COR-L47 (cell line): Measurements from ENCODE around the gene BANK1.

Source experiments
- DNase-seq: peaks from one replicate; lab custom pipeline; 2025; lab: John Stamatoyannopoulos, UW

Gene BANK1

GRCh38 chr4:102027961-102028360 lies 237.4 kb downstream of the BANK1 start:
- DNase-seq: no peak

DNA sequence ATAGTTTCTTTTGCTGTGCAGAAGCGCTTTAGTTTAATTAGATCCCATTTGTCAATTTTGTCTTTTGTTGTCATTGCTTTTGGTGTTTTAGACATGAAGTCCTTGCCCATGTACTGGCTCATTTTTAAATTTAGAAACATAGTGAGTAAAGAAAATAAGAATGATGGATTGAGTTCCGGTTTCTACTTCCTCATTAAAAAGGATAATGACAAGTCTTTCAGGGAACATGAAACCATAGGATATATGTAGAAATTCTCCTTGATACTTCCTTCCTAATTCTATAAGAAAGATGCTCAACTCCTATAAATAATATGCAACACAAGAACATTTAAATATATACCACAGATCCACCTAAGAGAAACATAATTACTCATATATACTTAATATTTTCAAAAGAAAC lies 240.9 kb downstream of the BANK1 start:
- DNase-seq: no peak

DNA sequence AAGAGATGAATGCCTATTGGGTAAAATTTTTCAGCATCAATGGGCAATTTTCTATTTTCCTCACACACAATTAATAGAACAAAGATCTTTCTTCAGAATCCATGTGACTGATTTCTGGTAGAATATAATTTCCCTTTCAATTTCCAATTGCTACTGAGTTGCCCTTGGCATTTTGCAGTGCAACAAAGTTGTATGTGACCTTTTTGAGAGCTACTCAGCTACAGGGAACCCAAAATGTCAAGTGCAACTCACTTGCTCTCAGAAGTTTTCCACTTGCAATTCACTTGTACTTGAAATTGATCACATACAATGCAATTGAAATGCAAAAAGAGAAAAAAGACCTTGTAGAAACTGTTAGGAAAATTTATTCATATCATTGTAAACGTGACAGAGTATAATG lies 245.5 kb downstream of the BANK1 start:
- DNase-seq: no peak

GRCh38 chr4:102036619-102037376 lies 246.3 kb downstream of the BANK1 start:
- DNase-seq: no peak

DNA sequence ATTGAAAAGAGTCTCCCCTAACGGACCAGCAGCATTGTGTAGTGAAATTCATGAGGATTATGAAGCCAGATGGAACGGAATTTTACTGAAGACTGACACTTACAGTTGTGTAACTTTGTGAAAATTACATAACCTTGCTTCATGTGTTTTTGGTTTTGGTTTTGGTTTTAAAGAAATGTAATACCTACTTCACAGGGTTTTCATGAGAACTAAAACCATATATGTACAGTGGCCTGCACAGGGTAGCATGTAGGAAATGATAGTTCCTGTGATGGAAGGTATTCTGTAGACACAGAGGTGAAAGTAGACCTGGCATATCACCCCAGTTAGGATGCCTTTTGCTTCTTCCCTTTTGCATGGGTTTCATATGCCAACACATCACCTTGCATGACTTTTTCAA lies 247.0 kb downstream of the BANK1 start:
- DNase-seq: no peak

DNA sequence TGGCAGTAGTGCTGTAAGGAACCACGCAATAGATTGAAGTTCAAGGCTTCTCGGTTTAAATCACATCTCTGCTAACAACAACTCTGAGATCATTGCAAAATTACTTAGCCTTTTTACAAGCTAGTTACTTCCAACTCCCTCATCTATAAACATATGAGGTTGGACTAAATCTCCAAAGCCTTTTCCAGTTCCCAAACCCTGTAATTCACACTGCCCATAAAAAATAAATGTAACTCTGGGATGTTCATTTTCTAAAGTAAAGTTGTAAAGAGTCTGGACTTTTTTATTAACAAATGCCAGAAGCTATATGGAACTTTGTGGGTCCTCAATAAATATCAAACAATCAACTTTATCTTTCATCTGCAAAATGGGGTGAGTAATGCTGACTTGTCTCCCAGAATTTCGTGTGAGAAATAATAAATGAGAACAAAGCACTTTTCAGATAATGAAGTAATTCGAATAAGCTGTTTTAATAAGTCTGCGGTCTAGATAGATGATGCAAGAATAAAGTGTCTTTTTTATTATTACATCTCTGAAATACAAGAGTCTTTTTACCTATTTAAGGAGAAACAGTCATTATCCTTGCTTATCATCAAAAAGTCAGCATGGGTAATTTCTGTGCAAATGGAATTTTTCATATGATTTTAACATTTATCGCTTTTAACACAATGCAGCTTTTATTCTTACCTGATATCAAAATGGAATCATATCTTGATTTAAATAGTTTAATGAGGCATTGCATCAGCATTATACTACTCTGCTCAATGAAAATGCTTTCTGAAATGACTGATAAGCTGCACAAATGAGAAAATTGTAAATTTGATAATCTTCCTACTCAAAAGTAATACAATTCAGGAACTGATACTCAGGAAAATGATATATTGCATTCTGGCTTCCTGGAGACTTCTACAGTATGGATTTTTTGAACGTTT lies 252.6 kb downstream of the BANK1 start:
- no peak for DNase-seq

DNA sequence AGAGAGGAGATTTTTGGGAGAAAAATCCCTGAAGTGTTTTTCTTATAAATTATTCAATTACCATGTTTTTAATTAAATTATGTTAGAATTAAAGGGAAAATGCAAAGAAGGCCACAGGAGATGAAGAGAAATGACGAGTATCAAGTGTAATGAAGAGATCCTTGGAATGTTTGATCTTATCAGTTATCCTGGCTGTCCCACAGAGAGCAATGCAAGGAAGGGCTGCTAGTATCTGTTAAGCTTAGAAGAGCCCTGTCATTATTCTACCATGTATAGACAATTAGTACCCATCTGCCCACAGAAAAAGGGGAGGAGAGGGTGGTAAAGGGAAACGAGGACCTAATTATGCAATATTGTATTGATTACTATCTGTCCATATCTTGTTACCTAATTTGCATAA lies 257.1 kb downstream of the BANK1 start:
- DNase-seq: no peak

DNA sequence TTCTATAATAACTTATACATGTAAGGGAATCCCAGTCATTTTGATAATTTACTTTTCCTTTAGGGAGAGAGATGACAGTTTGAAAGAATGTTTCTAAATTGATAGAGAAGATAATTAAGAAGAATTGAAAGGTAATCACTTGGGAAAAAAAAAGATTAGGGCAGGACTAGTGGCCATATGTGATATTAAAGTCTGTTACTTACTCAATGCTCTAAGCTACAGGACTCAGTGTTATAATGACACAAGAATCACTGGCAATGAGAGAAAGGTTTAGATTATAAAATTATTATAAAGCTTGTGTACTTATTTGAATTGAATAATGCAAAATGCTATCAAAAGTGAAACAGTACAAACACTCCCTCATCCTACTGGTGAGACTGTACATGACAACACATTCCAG lies 265.3 kb downstream of the BANK1 start:
- no peak for DNase-seq

DNA sequence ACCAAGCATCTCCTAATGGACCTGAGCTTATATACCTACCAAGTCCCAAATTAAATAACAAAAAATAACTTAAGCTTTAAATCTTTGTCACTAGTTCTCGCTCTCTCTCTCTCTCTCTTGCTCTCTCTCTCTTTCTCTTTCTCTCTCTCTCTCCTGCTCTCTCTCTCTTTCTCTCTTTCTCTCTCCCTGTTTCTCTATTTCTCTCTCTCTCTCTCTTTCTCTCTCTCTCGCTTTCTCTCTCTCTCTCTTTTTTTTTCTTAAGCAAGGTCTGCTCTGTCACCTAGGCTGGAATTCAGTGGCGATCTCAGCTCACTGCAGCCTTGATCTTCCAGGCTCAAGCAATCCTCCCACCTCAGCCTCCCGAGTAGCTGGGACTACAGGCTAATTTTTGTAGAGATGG lies 266.6 kb downstream of the BANK1 start:
- DNase-seq: no peak

DNA sequence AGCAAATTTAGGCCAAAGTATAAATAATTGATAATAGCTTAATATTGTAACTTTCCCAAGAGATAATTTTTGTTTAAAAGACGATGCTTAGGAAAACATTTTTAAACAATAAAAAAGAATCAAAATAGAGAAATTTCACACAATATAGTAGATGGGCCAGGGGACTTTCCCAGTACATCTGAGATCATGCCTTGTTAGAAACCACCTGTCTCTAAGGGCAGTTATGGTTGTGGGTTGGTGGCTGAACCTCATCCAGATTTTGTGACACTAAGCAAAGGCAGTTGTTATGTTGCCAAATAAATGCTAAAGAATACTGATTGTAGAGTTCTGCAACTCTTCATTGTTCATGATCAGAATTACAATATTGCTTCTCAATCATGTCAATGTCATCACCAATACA lies 270.6 kb downstream of the BANK1 start:
- no peak for DNase-seq

DNA sequence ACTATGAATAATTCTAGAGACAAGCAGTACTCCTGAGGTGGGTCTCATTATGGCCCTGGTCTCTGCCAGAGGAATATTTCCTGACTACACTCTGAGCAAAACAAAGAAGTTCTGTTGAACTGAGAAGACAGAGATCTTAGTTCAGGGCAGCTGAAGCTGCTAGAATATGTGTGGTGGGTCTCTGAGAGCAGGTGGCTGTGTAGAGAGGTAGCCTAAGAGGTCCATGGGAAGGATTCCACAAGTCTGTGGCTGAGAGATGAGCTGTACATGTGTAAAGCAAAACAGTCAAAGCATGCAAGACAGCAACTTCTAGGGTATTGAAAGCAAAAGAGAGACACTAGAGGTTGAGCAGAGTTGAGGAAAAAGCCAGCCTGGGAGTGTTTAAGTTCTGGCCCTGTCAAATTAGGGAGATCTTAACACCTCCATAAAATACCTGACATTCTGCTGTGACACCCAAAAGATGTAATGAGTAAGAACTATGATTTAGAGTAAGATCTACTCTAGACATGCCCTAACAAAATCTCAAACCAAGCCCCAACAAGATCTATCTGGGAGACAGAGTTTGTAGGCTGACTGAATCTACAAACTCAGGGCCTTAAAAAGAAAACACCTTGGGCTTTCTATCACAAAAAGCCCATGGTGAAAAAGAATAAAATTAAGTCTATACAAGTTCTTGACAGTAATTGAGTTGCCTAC lies 274.4 kb downstream of the BANK1 start:
- no peak for DNase-seq

DNA sequence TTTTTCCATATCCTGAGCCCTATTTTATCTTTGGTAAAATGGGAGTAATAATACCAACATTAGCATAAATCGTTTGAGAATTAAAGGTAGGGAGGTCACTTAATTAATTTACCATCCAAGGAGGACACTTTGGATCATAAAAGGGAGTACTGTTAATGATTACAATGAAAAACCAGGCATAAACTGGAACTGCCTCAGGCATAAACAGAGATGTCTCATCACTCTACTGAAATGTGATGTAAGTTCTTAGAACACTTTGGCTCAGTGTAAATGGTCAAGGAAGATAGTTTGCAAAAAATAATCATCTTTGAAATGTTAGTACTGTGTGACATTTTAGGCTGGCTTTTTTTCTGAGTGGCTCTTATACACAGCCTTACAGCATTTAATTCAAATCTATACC lies 286.1 kb downstream of the BANK1 start:
- no peak for DNase-seq

DNA sequence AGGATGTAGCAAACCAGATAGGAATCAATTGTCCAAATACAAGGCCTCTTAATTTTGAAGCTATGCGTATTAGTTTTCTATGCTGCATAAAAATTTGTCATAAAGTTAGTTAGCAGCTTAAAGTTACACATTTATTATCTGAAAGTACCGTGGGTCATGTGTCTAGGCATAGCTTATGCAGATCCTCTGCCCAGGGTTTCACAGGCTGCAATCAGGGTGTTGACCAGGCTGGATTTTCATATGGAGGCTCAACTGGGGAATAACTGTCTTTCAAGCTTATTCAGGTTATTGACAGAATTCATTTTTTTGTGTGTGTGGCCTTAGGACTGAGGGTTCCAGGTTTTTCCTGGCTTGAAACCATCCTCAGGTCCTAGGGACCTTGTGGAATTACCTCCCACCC lies 289.7 kb downstream of the BANK1 start:
- DNase-seq: no peak

DNA sequence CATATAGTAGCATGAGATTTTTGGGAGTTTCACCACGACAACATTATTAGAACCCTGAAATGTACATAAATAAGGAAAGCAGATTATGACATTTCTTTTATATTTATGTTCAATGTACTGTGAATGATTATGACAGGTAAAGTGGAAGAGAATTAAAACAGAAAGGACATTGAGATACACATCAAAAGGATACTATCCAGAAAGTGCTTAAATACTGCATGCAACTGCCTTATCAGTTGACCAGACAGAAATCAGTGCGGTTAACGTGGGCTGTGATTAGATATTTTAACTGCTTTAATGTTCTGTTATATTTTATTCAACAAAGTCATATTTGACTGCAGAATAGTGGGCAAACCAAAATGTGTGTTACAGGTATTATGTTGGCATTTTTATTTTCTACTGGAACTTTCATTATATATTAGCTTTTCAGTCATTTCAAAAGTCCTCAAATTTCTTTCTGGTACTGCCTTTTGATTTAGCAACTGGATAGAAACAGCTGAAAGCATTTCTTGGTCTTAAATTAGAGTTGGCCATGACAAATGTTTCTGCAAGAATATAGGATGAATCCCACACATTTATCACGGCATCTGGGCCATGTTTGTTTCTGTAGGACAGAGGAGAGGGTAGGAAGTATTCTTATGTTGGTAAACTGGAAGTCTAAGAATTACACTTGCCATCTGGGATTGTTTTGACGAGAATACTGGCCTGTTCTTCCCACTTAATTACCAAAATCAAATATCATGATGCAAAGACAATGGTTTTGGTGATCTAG lies 299.5 kb downstream of the BANK1 start:
- no peak for DNase-seq

- DNase-seq: no peak
Observed at GRCh38 chr4:102091656-102092055, 301.1 kb downstream of the BANK1 start.

DNA sequence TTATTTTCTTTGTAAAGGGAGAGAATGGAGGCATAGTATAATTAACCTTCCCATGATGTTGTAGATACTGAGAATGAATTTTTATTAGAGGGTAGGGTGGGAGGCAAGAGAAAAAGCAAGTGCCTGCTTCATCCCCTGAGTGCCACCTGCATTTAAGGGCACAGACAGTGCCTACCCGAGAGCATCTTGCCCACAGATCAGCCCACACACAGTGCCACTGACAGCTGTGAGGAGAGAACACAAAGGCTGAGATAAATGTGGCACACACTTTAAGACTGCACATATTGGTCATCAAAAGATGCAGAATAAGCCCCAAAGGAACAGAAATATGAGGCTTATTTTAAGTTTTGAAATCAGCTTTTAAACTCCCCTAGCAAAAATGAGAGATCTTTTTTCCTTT lies 304.0 kb downstream of the BANK1 start:
- no peak for DNase-seq

DNA sequence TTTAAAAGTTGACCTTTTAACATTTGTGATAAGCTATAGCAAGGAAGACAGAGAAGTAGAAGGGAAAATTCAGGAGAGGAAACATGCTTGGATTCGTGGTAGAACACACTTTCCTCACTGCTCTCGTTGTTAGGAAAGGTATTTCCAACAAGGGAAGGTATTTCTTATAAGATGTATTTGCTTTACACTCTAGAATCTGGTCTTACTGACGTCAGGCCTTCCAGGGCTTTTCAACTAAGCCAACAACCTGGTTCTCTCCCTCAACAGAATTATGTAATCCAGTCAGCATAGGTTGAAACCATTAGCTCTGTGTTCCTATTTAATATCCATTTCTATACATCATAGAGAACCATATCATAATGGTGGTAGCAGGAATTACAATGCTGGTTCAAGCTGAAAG lies 312.8 kb downstream of the BANK1 start:
- no peak for DNase-seq

DNA sequence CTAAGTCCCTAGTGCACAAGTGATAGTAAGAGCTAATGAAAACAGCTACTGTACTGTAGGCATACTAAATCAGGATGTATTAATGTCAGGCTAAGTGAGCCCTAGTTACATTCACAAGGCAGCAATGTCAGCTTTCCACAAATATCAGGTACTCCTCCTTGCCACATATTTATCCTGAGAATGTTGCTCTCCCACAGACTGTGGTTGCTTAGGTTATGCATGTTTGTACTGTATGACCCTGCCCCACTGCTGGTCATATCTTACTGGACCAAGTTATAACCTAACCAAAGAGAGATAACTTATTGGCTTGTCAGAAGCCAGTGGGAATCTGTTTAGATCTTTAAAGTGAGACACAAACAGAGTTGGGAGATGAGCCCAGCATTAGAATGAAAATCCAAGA lies 313.7 kb downstream of the BANK1 start:
- no peak for DNase-seq

GRCh38 chr4:102105983-102106382 lies 315.5 kb downstream of the BANK1 start:
- DNase-seq: no peak

GRCh38 chr4:102114118-102114630 lies 323.6 kb downstream of the BANK1 start:
- DNase-seq: no peak

DNA sequence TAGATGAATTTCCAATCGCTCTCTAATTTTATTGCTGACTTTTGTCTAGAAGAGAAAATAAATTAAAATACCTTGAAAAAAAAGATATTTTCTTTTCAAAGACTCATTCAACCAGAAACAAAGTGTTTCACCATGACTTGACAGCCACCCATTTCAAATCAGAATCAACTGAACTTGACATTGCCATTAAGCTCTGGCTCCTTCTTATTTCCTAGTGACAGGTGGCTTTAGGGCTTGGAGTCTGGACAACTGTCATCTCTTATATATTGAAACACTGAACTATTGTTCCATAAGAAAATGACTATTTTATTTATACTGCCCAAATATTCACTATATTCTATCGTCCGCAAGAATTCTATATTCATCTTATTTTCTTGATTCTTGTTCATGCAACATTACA lies 325.6 kb downstream of the BANK1 start:
- no peak for DNase-seq

DNA sequence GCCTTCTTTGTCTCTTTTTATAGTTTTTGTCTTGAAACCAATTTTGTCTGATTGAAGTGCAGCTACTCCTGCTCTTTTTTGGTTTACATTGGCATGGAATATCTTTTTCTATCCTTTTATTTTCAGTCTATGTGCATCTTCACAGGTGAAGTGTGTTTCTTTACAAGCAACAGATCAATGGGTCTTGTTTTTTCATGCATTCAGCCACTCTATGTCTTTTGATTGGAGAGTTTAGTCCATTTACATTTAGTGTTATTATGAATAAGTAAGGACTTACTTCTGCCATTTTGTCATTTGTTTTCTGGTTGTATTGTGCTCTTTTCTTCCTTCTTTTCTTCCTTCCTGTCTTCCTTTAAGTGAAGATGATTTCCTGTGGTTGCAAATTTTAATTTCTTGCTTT lies 330.3 kb downstream of the BANK1 start:
- DNase-seq: no peak
